Smooth muscle cell (in vitro differentiated cells): ENCODE results near the gene PDE9A. TPM values are rescaled to one million over a fixed set of nuclear protein-coding genes. Genes with fewer than 3 reads are reported as not detected.

Experiments
- DNase-seq: peaks from one replicate; lab custom pipeline; 2025; ENCODE audit not compliant: unreplicated experiment; lab: John Stamatoyannopoulos, UW
- H2AFZ ChIP-seq: fragments of 200-600 bp; sonication (generic); 2 replicates; pipeline ENCODE4 v1.6.0; 2016; ENCODE audit warnings: antibody characterized with exemption, low read depth, mild to moderate bottlenecking
- H3F3A ChIP-seq: fragments of 200-600 bp; sonication (generic); 2 replicates; pipeline ENCODE4 v1.6.0; 2017; ENCODE audit warnings: antibody characterized with exemption, low read depth
- H3K27ac ChIP-seq: fragments of 200-600 bp; sonication (generic); 2 replicates; pipeline ENCODE4 v1.5.1; 2016; ENCODE audit warnings: low read depth, mild to moderate bottlenecking
- H3K27me3 ChIP-seq: fragments of 200-600 bp; sonication (generic); 2 replicates; pipeline ENCODE4 v1.6.1; 2016; ENCODE audit warnings: low read depth, mild to moderate bottlenecking
- H3K36me3 ChIP-seq: fragments of 200-600 bp; sonication (generic); 2 replicates; pipeline ENCODE4 v1.5.1; 2016; ENCODE audit warnings: low read depth
- H3K4me1 ChIP-seq: fragments of 200-600 bp; sonication (generic); 2 replicates; pipeline ENCODE4 v1.5.1; 2016; ENCODE audit warnings: low read depth
- H3K4me2 ChIP-seq: fragments of 200-600 bp; sonication (generic); 2 replicates; pipeline ENCODE4 v1.6.0; 2016; ENCODE audit warnings: mild to moderate bottlenecking
- H3K4me3 ChIP-seq: fragments of 200-600 bp; sonication (generic); 2 replicates; pipeline ENCODE4 v1.5.1; 2016; ENCODE audit warnings: mild to moderate bottlenecking
- H3K79me2 ChIP-seq: fragments of 200-600 bp; sonication (generic); 2 replicates; pipeline ENCODE4 v1.6.0; 2016; ENCODE audit warnings: low read depth, mild to moderate bottlenecking
- H3K9ac ChIP-seq: fragments of 200-600 bp; sonication (generic); 2 replicates; pipeline ENCODE4 v1.6.0; 2016; ENCODE audit warnings: low read depth
- H3K9me3 ChIP-seq: fragments of 200-600 bp; sonication (generic); replicated peaks from 2 replicates; pipeline ENCODE4 v1.5.1; 2016; ENCODE audit warnings: low read depth
- H4K20me1 ChIP-seq: fragments of 200-600 bp; sonication (generic); 2 replicates; pipeline ENCODE4 v1.6.0; 2016; ENCODE audit warnings: low read depth
- WGBS: methylation state at CpG from one replicate; pipeline ENCODE4 v1.1.7; 2016; ENCODE audit warnings: low lambda C conversion rate; 5-methylcytosine and 5-hydroxymethylcytosine counted together
- polyA plus RNA-seq: library from polyadenylated mRNA; unstranded; fragments of >200 nt; fragmentation: Nextera tagmentation; extraction: Ambion mirVana; gene quantifications from 2 replicates; pipeline ENCODE4 v1.2.1, GENCODE V29; 2016
- total RNA-seq: library from RNA; depleted of rRNA; stranded (reverse); fragments of >200 nt; gene quantifications from 2 replicates; pipeline ENCODE4 v1.2.3, GENCODE V29; 2014
- TF ChIP-seq, protein P1 (sequence below): fragments of 200-600 bp; sonication (generic); IDR thresholded peaks from 2 replicates; pipeline ENCODE4 v1.5.1; 2017; ENCODE audit warnings: borderline replicate concordance, mild to moderate bottlenecking, antibody characterized with exemption; ENCODE audit not compliant: insufficient read depth, poor library complexity, severe bottlenecking

The PDE9A gene
- total and polyA plus RNA-seq, 2 experiments from 2014 or later = 4.3 to 12.3 TPM

DNA sequence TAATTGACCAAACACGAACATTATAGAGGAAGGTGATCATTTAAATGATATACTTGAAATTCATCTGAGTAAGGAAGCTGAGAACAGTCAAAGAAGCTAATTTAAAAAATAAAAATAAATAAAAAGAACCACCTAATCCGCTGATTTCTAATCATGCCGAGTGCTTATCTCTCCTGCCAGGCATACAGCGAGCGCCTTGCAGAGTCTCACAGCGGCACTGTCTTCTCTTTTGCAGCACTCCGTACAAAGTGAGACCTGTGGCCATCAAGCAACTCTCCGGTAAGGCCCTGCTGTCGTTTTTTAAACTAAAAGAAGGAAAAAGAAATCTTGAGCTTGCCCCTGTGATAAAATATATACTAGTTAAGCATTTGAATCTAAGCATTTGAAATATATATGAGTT is 45.3 kb downstream of the PDE9A start:
- H3K9ac ChIP-seq = no peak overlapping the region
- H3K79me2 ChIP-seq = no peaks in the 10 kb centered on the region
- TF ChIP-seq, protein P1, sequence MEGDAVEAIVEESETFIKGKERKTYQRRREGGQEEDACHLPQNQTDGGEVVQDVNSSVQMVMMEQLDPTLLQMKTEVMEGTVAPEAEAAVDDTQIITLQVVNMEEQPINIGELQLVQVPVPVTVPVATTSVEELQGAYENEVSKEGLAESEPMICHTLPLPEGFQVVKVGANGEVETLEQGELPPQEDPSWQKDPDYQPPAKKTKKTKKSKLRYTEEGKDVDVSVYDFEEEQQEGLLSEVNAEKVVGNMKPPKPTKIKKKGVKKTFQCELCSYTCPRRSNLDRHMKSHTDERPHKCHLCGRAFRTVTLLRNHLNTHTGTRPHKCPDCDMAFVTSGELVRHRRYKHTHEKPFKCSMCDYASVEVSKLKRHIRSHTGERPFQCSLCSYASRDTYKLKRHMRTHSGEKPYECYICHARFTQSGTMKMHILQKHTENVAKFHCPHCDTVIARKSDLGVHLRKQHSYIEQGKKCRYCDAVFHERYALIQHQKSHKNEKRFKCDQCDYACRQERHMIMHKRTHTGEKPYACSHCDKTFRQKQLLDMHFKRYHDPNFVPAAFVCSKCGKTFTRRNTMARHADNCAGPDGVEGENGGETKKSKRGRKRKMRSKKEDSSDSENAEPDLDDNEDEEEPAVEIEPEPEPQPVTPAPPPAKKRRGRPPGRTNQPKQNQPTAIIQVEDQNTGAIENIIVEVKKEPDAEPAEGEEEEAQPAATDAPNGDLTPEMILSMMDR = no peak
- H3K36me3 ChIP-seq = peaks cover 14% of the 10 kb centered on the region
- H3K4me3 ChIP-seq = no peak overlapping the region
- no peak overlapping the region for H3K4me2 ChIP-seq
- 92% methylated on average over 9 of the region's 9 CpGs for WGBS
- no peaks in the 10 kb centered on the region for H4K20me1 ChIP-seq
- H3K27ac ChIP-seq = no peak overlapping the region
- no peak overlapping the region for H2AFZ ChIP-seq
- H3K9me3 ChIP-seq = no peaks in the 10 kb centered on the region
- H3F3A ChIP-seq = no peaks in the 10 kb centered on the region
- H3K4me1 ChIP-seq = no peaks in the 10 kb centered on the region
- no peak for DNase-seq
- no peaks in the 10 kb centered on the region for H3K27me3 ChIP-seq

DNA sequence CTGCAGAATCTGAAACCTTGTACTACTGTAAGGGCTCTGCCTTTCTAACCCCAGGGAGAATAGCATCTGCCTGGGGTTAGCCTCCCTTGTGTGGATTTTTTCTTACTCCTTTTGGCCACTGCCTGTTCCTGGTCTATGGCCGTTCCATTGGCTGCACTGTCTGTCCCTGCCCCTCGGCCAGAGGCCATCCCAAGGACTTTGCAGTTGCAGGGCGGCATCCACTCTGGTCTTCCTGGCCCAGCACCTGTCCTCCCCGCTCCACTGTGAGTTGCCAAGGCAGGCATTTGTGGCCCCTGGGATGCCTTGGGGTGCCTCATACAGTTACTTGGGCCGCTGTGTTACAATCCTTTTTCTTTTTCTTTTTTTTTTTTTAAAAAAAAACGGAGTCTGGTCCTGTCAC is 45.8 kb downstream of the PDE9A start:
- Histone ChIP-seq H3K4me3 (no peak overlapping the region), H2AFZ (no peak overlapping the region), H3K27ac (no peak overlapping the region), H3K79me2 (no peaks in the 10 kb centered on the region), H3K4me1 (no peaks in the 10 kb centered on the region), H3F3A (no peaks in the 10 kb centered on the region), H3K36me3 (peaks cover 14% of the 10 kb centered on the region), H3K9ac (no peak overlapping the region), H3K27me3 (no peaks in the 10 kb centered on the region), H3K4me2 (no peak overlapping the region), H4K20me1 (no peaks in the 10 kb centered on the region), H3K9me3 (no peaks in the 10 kb centered on the region)
- TF ChIP-seq, protein P1 = no peak
- 95% methylated on average over 5 of the region's 6 CpGs for WGBS
- no peak for DNase-seq

DNA sequence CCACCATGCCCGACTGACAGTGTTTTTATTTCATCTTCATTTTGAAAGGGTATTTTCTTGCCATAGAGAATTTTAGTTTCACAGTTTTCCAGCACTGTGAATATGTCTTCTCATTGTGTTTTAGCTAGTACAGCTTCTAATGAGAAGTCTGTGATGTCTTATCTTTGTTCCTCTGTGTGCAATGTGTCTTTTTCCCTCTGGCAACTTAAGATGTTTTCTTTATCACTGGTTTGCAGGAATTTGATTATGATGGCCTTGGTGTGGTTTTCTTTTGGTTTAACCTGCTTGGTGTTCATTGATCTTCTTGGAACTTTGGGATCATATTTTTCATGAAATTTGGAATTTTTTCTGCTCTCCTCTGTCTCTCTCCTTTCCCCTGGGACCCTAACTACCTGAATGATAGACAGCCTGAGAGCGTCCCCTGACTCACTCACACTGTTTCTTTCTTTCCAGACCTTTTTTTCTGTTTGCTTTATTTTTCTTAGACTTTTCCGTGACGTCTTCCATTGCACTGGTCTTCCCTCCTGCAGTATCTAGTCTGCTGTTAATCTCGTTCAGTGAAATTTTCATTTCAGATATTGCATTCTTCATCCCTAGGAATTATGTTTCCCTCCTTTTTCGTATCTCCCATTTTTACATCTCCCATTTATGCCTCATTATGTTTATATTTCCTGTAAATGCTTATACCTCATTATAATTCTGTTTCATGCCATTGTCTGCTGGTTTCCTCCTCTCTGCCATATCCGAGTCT is 48.5 kb downstream of the PDE9A start:
- Histone ChIP-seq H3K4me1 (no peaks in the 10 kb centered on the region), H3F3A (no peaks in the 10 kb centered on the region), H3K27ac (no peak overlapping the region), H3K4me2 (no peak overlapping the region), H3K27me3 (no peaks in the 10 kb centered on the region), H3K4me3 (no peak overlapping the region), H3K36me3 (peaks cover 14% of the 10 kb centered on the region), H3K9ac (no peak overlapping the region), H4K20me1 (no peaks in the 10 kb centered on the region), H3K9me3 (no peaks in the 10 kb centered on the region), H3K79me2 (no peaks in the 10 kb centered on the region), H2AFZ (no peak overlapping the region)
- no peak for DNase-seq
- 97% methylated on average over 7 of the region's 7 CpGs for WGBS
- TF ChIP-seq, protein P1 = no peak

DNA sequence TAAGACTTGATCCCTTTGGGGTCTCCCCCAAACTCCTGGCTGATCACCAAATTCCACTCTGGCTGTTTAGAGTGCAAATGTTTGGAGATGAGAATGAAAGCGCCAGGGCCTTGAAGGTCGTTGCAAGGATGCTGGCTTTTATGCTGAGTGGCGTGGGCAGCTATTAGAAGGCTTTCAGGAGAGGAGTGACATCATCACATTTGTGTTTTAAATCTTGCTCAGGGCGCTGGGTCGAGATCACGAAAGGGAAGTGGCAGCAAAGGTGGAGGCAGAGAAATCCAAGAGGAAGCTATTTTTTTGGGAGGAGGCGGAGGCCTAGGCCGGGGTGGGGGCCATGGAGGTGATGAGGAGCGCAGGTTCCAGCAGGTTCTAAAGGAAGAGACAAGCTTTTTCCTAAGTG is 49.3 kb downstream of the PDE9A start:
- no peak for DNase-seq
- Histone ChIP-seq H3F3A (no peaks in the 10 kb centered on the region), H3K4me2 (no peak overlapping the region), H3K9me3 (no peaks in the 10 kb centered on the region), H3K9ac (no peak overlapping the region), H3K4me3 (no peak overlapping the region), H3K79me2 (no peaks in the 10 kb centered on the region), H3K4me1 (no peaks in the 10 kb centered on the region), H2AFZ (no peak overlapping the region), H4K20me1 (no peaks in the 10 kb centered on the region), H3K27me3 (no peaks in the 10 kb centered on the region), H3K27ac (no peak overlapping the region), H3K36me3 (peaks cover 14% of the 10 kb centered on the region)
- TF ChIP-seq, protein P1 = no peak
- WGBS = 95% methylated on average over 9 of the region's 9 CpGs
